ENCODE measurements around the gene SYNE2. TPM values are rescaled to one million over a fixed set of nuclear protein-coding genes. Genes with fewer than 3 reads are reported as not detected.

The SYNE2 gene
- total RNA-seq, 1 experiment from 2014 or later = 71.1 TPM

DNA sequence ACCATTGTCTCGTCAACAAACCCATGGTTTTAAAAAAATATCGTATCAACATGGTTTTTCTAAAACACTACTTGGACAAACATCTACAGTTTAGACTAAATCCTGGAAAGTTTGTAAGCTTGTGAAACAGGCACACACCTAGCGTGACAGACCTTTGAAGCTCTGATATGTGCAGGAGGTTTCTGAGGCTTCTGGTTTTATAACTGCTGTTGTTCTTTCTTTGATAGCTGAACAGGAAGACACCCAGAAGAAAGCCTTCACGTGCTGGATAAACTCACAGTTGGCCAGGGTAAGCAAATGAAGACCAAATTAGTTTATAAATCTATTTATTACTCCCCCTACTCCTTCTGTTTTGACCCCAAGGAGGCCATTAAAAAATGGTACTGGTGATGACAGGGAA, 87.6 kb downstream of the SYNE2 start (continued):
- TF ChIP-seq, protein P1, sequence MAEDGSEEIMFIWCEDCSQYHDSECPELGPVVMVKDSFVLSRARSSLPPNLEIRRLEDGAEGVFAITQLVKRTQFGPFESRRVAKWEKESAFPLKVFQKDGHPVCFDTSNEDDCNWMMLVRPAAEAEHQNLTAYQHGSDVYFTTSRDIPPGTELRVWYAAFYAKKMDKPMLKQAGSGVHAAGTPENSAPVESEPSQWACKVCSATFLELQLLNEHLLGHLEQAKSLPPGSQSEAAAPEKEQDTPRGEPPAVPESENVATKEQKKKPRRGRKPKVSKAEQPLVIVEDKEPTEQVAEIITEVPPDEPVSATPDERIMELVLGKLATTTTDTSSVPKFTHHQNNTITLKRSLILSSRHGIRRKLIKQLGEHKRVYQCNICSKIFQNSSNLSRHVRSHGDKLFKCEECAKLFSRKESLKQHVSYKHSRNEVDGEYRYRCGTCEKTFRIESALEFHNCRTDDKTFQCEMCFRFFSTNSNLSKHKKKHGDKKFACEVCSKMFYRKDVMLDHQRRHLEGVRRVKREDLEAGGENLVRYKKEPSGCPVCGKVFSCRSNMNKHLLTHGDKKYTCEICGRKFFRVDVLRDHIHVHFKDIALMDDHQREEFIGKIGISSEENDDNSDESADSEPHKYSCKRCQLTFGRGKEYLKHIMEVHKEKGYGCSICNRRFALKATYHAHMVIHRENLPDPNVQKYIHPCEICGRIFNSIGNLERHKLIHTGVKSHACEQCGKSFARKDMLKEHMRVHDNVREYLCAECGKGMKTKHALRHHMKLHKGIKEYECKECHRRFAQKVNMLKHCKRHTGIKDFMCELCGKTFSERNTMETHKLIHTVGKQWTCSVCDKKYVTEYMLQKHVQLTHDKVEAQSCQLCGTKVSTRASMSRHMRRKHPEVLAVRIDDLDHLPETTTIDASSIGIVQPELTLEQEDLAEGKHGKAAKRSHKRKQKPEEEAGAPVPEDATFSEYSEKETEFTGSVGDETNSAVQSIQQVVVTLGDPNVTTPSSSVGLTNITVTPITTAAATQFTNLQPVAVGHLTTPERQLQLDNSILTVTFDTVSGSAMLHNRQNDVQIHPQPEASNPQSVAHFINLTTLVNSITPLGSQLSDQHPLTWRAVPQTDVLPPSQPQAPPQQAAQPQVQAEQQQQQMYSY (CRISPR knock-in tag; IDR thresholded peaks at IDR 0.05) = no peak
- TF ChIP-seq FOXJ3 (CRISPR knock-in tag; IDR thresholded peaks at IDR 0.05; ENCODE audit: borderline replicate concordance) (no peak), ZBTB21 (CRISPR knock-in tag; IDR thresholded peaks at IDR 0.05; ENCODE audit: borderline replicate concordance) (no peak), CBFB (CRISPR knock-in tag; IDR thresholded peaks at IDR 0.05; ENCODE audit: low read depth) (no peak), NFATC4 (CRISPR knock-in tag; IDR thresholded peaks at IDR 0.05) (no peak), IRF2 (CRISPR knock-in tag; IDR thresholded peaks at IDR 0.05; ENCODE audit: borderline replicate concordance, low read depth) (no peak), GABPB1 (CRISPR knock-in tag; IDR thresholded peaks at IDR 0.05) (no peak)
- TF ChIP-seq, protein P2, sequence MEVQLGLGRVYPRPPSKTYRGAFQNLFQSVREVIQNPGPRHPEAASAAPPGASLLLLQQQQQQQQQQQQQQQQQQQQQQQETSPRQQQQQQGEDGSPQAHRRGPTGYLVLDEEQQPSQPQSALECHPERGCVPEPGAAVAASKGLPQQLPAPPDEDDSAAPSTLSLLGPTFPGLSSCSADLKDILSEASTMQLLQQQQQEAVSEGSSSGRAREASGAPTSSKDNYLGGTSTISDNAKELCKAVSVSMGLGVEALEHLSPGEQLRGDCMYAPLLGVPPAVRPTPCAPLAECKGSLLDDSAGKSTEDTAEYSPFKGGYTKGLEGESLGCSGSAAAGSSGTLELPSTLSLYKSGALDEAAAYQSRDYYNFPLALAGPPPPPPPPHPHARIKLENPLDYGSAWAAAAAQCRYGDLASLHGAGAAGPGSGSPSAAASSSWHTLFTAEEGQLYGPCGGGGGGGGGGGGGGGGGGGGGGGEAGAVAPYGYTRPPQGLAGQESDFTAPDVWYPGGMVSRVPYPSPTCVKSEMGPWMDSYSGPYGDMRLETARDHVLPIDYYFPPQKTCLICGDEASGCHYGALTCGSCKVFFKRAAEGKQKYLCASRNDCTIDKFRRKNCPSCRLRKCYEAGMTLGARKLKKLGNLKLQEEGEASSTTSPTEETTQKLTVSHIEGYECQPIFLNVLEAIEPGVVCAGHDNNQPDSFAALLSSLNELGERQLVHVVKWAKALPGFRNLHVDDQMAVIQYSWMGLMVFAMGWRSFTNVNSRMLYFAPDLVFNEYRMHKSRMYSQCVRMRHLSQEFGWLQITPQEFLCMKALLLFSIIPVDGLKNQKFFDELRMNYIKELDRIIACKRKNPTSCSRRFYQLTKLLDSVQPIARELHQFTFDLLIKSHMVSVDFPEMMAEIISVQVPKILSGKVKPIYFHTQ (CRISPR knock-in tag; IDR thresholded peaks at IDR 0.05) = no peak

DNA sequence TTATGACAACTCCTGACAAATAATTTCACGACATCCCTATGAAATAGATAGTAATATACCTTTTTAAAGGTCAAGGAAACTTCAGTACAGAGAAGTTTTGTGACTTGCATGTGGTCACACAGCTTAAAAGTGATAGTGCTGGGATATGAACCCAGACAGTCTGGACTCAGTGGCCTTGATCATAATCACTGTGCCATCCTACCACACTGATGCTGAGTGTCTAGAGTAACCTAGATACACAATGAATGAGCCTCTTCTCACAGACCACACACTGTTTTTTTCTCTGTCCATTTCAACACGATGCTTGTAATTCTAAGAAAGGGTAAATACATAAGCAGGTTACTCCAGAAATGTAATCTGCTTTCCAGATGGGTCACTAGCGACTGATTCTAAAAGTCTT, 88.2 kb downstream of the SYNE2 start:
- TF ChIP-seq ZNF121 (CRISPR knock-in tag; IDR thresholded peaks at IDR 0.05) (no peak), CBFB (CRISPR knock-in tag; IDR thresholded peaks at IDR 0.05; ENCODE audit: low read depth) (no peak), NFYB (CRISPR knock-in tag; conservative IDR thresholded peaks at IDR 0.05; ENCODE audit: low read depth) (no peak), ZNF263 (CRISPR knock-in tag; IDR thresholded peaks at IDR 0.05; ENCODE audit: low read depth) (no peak)
- CTCF ChIA-PET = no interaction called here

DNA sequence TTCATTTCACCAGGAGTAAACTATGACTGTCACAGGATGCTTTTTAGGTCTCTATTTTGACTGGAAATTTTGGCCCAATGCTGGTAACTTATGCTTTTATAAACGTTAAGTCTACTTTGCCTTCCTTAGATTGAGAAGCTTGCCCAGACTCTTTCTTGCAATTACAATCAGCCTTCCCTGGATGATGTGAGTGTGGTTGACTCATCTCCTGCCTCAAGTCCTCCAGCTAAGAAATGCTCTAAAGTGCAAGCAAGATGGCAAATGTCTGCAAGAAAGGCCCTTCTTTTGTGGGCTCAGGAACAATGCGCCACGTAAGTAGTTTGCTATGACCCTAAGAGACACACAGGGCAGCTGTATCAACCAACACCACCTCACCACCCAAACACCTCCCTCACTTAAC, 96.9 kb downstream of the SYNE2 start:
- ATAC-seq (no peak), DNase-seq (ENCODE audit: low spot score) (no peak)
- Mint-ChIP-seq H3K36me3 (peaks cover 15% of the 10 kb centered on the region), H3K27me3 (ENCODE audit: low read depth) (no peaks in the 10 kb centered on the region; the same call in 1 of the 2 replicates), H3K4me1 (peaks cover 51% of the 10 kb centered on the region), H3K9me3 (no peaks in the 10 kb centered on the region), H3K27ac (no peak overlapping the region), H3K4me3 (no peak overlapping the region)
- POLR2A ChIA-PET = no interaction called here
- TF ChIP-seq SP1 (CRISPR knock-in tag; conservative IDR thresholded peaks at IDR 0.05) (no peak), PRRX2 (CRISPR knock-in tag; IDR thresholded peaks at IDR 0.05) (no peak), ZNF263 (CRISPR knock-in tag; IDR thresholded peaks at IDR 0.05; ENCODE audit: low read depth) (no peak), EMX1 (CRISPR knock-in tag; IDR thresholded peaks at IDR 0.05) (no peak), IRF2 (CRISPR knock-in tag; IDR thresholded peaks at IDR 0.05; ENCODE audit: borderline replicate concordance, low read depth) (no peak), ZNF219 (CRISPR knock-in tag; IDR thresholded peaks at IDR 0.05; ENCODE audit: borderline replicate concordance) (no peak), RELA (CRISPR knock-in tag; IDR thresholded peaks at IDR 0.05; ENCODE audit: borderline replicate concordance) (no peak), ZNF121 (CRISPR knock-in tag; IDR thresholded peaks at IDR 0.05) (no peak), ZNF317 (CRISPR knock-in tag; IDR thresholded peaks at IDR 0.05; ENCODE audit: borderline replicate concordance, low read depth) (no peak)
- TF ChIP-seq, protein P3, sequence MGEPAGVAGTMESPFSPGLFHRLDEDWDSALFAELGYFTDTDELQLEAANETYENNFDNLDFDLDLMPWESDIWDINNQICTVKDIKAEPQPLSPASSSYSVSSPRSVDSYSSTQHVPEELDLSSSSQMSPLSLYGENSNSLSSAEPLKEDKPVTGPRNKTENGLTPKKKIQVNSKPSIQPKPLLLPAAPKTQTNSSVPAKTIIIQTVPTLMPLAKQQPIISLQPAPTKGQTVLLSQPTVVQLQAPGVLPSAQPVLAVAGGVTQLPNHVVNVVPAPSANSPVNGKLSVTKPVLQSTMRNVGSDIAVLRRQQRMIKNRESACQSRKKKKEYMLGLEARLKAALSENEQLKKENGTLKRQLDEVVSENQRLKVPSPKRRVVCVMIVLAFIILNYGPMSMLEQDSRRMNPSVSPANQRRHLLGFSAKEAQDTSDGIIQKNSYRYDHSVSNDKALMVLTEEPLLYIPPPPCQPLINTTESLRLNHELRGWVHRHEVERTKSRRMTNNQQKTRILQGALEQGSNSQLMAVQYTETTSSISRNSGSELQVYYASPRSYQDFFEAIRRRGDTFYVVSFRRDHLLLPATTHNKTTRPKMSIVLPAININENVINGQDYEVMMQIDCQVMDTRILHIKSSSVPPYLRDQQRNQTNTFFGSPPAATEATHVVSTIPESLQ (CRISPR knock-in tag; IDR thresholded peaks at IDR 0.05) = no peak
- TF ChIP-seq, protein P4, sequence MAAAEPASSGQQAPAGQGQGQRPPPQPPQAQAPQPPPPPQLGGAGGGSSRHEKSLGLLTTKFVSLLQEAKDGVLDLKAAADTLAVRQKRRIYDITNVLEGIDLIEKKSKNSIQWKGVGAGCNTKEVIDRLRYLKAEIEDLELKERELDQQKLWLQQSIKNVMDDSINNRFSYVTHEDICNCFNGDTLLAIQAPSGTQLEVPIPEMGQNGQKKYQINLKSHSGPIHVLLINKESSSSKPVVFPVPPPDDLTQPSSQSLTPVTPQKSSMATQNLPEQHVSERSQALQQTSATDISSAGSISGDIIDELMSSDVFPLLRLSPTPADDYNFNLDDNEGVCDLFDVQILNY (CRISPR knock-in tag; IDR thresholded peaks at IDR 0.05) = no peak
- TF ChIP-seq, protein P5, sequence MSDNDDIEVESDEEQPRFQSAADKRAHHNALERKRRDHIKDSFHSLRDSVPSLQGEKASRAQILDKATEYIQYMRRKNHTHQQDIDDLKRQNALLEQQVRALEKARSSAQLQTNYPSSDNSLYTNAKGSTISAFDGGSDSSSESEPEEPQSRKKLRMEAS (CRISPR knock-in tag; IDR thresholded peaks at IDR 0.05) = no peak
- TF ChIP-seq, protein P6, sequence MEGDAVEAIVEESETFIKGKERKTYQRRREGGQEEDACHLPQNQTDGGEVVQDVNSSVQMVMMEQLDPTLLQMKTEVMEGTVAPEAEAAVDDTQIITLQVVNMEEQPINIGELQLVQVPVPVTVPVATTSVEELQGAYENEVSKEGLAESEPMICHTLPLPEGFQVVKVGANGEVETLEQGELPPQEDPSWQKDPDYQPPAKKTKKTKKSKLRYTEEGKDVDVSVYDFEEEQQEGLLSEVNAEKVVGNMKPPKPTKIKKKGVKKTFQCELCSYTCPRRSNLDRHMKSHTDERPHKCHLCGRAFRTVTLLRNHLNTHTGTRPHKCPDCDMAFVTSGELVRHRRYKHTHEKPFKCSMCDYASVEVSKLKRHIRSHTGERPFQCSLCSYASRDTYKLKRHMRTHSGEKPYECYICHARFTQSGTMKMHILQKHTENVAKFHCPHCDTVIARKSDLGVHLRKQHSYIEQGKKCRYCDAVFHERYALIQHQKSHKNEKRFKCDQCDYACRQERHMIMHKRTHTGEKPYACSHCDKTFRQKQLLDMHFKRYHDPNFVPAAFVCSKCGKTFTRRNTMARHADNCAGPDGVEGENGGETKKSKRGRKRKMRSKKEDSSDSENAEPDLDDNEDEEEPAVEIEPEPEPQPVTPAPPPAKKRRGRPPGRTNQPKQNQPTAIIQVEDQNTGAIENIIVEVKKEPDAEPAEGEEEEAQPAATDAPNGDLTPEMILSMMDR (IDR thresholded peaks at IDR 0.05) = no peak
- CTCF ChIA-PET = no interaction called here

More for the DNA sequence above, 88.2 kb downstream of the SYNE2 start:
- H3K27ac Mint-ChIP-seq = peak overlapping the region; percentile 24; the same call in 1 of the 2 replicates
- no peak for DNase-seq (ENCODE audit: low spot score)
- no peaks in the 10 kb centered on the region for H3K9me3 Mint-ChIP-seq
- no peaks in the 10 kb centered on the region for H3K4me1 Mint-ChIP-seq
- ATAC-seq = no peak
- no peaks in the 10 kb centered on the region for H3K27me3 Mint-ChIP-seq (ENCODE audit: low read depth)
- H3K4me3 Mint-ChIP-seq = no peak overlapping the region
- H3K36me3 Mint-ChIP-seq = peaks cover 20% of the 10 kb centered on the region
- POLR2A ChIA-PET = no interaction called here
